Measurements from ENCODE around the gene KMT2D. TPM values are rescaled to one million over a fixed set of nuclear protein-coding genes. Genes with fewer than 3 reads are reported as not detected.

The KMT2D gene
- total and polyA plus RNA-seq, 2 of the 8 experiments (the other 6 are each of a cell fraction or from before 2014, with no cell fraction given): 9.1 to 86.3 TPM

- no peak for TF ChIP-seq CHD7 (IDR thresholded peaks at IDR 0.05; ENCODE audit: insufficient replicate concordance, low read length)
- no peak for TF ChIP-seq SP2 (IDR thresholded peaks at IDR 0.05; ENCODE audit: low read length)
- TF ChIP-seq SP1 (IDR thresholded peaks at IDR 0.05; ENCODE audit: low read depth, low read length): no peak
- TF ChIP-seq ZNF274 (IDR thresholded peaks at IDR 0.05; ENCODE audit: borderline replicate concordance, extremely low read depth, low read length): no peak
- no peak for TF ChIP-seq SRF (IDR thresholded peaks at IDR 0.05; ENCODE audit: low read depth, low read length)
- no peak for TF ChIP-seq FOSL1 (IDR thresholded peaks at IDR 0.05; ENCODE audit: insufficient read depth, low read depth, low read length)
- TF ChIP-seq JUND (IDR thresholded peaks at IDR 0.05; ENCODE audit: low read length): no peak
- TF ChIP-seq TAF1 (IDR thresholded peaks at IDR 0.05; ENCODE audit: low read depth, low read length): no peak
- TF ChIP-seq NRF1 (IDR thresholded peaks at IDR 0.05; ENCODE audit: low read depth, low read length): no peak
Observed at GRCh38 chr12:49058366-49059044, 2.1 kb downstream of the KMT2D start (continued).

All from H1 (cell line).